Mononuclear cell (primary cell): ENCODE results near the gene SPATA9. TPM values are rescaled to one million over a fixed set of nuclear protein-coding genes. Genes with fewer than 3 reads are reported as not detected.
"Not testable (repeated sequence)": the region's sequence is repeated elsewhere in the genome, so short reads cannot be mapped to it uniquely, and the experiment has no call there.

Experiments
- H3K27me3 ChIP-seq: 2 replicates; pipeline ENCODE4 v1.6.0; 2011; ENCODE audit warnings: low read length, control low read depth; ENCODE audit not compliant: insufficient read depth
- H3K4me1 ChIP-seq: 2 replicates; pipeline ENCODE4 v1.5.1; 2011; ENCODE audit warnings: mild to moderate bottlenecking, low read length, control low read depth; ENCODE audit not compliant: insufficient read depth
- H3K4me3 ChIP-seq: 2 replicates; pipeline ENCODE4 v1.5.1; 2011; ENCODE audit warnings: mild to moderate bottlenecking, low read length, moderate library complexity
- H3K9me3 ChIP-seq: 2 replicates; pipeline ENCODE4 v1.5.1; 2011; ENCODE audit warnings: low read depth, mild to moderate bottlenecking, control low read depth, low read length
- total RNA-seq: library from RNA; depleted of rRNA; stranded (reverse); fragments of >200 nt; gene quantifications from one replicate; pipeline ENCODE4 v1.2.3, GENCODE V29; 2012

The SPATA9 gene
- total RNA-seq, 1 donor = not detected

DNA sequence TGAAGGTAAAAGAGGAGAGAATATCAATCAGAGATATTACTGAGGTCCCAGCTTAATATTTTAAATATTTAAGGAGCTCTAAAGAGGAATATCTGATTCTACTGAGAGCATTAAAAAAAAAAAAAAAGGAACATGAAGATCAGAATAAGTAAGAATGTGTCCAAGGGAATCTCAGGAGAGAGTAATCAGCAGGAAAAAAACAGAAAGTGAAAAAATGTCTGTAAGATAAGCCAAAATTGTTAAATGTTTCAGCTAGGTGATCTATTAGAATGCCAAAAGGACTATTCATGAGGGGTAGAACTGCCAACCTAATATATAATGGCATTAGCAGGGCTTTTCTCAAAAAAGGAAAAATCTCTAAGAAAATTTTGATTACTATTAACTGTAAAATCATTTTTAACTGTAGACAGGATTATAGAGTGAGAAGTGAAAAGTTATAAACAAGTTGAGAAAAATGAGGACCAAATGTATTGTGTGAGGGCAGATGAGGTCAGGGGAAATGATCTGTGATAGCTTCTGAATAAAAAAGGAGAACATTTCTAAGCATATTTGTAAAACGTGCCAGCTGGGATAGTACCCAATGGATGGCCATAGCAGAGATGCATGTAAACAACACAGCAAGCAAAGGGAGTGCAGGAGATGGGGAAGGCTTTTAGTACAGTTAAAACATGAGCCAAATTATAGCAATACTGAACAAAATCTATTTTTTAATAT lies 38.9 kb upstream of the SPATA9 start:
- Histone ChIP-seq H3K9me3 (no peaks in the 10 kb centered on the region), H3K4me1 (peaks cover 10% of the 10 kb centered on the region), H3K27me3 (no peaks in the 10 kb centered on the region), H3K4me3 (no peak overlapping the region)

GRCh38 chr5:95720094-95720786 lies 37.4 kb upstream of the SPATA9 start:
- H3K27me3 ChIP-seq = no peaks in the 10 kb centered on the region
- H3K9me3 ChIP-seq = no peaks in the 10 kb centered on the region
- H3K4me1 ChIP-seq = peaks cover 10% of the 10 kb centered on the region
- no peak overlapping the region for H3K4me3 ChIP-seq

- H3K4me3 ChIP-seq = no peak overlapping the region
- no peaks in the 10 kb centered on the region for H3K27me3 ChIP-seq
- peaks cover 15% of the 10 kb centered on the region for H3K4me1 ChIP-seq
- no peaks in the 10 kb centered on the region for H3K9me3 ChIP-seq
Measured at GRCh38 chr5:95718738-95719137, 35.9 kb upstream of the SPATA9 start.

DNA sequence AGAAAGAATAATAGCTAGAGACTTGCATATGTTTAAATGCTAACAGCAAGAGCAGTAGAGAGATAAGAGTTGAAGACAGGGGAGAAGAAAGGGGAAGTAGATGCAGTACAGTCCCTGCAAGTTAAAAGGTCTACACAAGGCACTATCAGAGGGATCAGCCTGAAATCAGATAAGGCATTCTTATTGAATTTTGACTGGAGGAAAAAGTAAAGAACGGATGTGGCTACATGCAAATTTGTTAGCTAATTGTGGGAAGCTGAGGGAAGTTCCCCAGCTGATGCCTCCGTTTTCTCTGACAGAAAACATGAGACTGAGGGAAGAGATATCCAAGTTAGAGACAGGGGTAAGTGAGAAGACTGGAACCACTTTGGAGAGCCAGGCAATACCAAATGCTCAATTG lies 35.4 kb upstream of the SPATA9 start:
- Histone ChIP-seq H3K9me3 (no peaks in the 10 kb centered on the region), H3K27me3 (no peaks in the 10 kb centered on the region), H3K4me1 (peaks cover 15% of the 10 kb centered on the region), H3K4me3 (no peak overlapping the region)

- no peaks in the 10 kb centered on the region for H3K9me3 ChIP-seq
- H3K4me3 ChIP-seq = no peak overlapping the region
- H3K27me3 ChIP-seq = no peaks in the 10 kb centered on the region
- H3K4me1 ChIP-seq = peaks cover 15% of the 10 kb centered on the region
Measured at GRCh38 chr5:95717439-95717838, 34.6 kb upstream of the SPATA9 start.

- no peaks in the 10 kb centered on the region for H3K9me3 ChIP-seq
- H3K4me3 ChIP-seq = no peak overlapping the region
- H3K27me3 ChIP-seq = no peaks in the 10 kb centered on the region
- peaks cover 15% of the 10 kb centered on the region for H3K4me1 ChIP-seq
Measured at GRCh38 chr5:95715799-95716461, 33.1 kb upstream of the SPATA9 start.

DNA sequence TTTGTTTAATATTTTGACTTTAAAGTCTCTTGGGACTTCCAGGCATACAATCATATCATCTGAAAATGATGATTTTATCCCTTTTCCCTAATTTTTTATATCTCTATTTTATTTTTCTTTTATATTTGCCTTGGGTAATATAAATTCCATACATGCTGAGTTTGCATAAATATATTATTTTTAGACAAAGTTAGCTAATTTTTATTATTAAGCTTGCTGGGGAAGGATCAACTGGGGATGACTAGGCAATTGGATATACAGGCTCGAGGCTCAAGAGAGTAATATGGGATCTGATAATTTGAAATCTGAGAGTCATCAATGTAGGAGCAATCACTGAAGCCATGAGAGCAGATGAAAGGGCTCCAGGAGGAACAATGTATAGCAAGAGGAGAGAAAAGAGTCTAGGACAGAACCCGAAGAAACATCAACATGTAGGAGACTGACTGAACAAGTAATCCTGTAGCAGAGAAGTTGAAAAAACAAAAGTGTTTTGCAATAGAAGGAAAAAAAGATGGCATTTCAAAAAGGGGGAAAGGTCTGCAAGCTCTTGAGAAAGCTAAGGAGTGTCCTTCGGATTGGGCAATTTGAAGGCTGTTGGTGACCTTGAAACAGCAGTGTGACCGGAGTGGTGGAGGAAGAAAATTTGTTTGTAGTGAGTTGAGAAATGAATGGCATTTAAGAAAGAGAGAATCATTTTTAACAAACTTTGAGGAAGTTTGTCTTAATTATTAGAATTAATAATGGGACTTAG lies 31.3 kb upstream of the SPATA9 start:
- Histone ChIP-seq H3K9me3 (no peaks in the 10 kb centered on the region), H3K4me3 (no peak overlapping the region), H3K4me1 (peaks cover 15% of the 10 kb centered on the region), H3K27me3 (no peaks in the 10 kb centered on the region)

- H3K4me1 ChIP-seq, H3K27me3 ChIP-seq, H3K9me3 ChIP-seq, H3K4me3 ChIP-seq: not testable (repeated sequence)
Measured at GRCh38 chr5:95713246-95713645, 30.5 kb upstream of the SPATA9 start.

GRCh38 chr5:95712347-95712958 lies 29.7 kb upstream of the SPATA9 start:
- H3K4me1 ChIP-seq = peaks cover 5% of the 10 kb centered on the region
- H3K4me3 ChIP-seq = no peak overlapping the region
- H3K27me3 ChIP-seq = no peaks in the 10 kb centered on the region
- H3K9me3 ChIP-seq = no peaks in the 10 kb centered on the region

GRCh38 chr5:95711501-95712346 lies 28.9 kb upstream of the SPATA9 start:
- Histone ChIP-seq H3K27me3 (no peaks in the 10 kb centered on the region), H3K4me1 (peaks cover 5% of the 10 kb centered on the region), H3K4me3 (no peak overlapping the region), H3K9me3 (no peaks in the 10 kb centered on the region)

DNA sequence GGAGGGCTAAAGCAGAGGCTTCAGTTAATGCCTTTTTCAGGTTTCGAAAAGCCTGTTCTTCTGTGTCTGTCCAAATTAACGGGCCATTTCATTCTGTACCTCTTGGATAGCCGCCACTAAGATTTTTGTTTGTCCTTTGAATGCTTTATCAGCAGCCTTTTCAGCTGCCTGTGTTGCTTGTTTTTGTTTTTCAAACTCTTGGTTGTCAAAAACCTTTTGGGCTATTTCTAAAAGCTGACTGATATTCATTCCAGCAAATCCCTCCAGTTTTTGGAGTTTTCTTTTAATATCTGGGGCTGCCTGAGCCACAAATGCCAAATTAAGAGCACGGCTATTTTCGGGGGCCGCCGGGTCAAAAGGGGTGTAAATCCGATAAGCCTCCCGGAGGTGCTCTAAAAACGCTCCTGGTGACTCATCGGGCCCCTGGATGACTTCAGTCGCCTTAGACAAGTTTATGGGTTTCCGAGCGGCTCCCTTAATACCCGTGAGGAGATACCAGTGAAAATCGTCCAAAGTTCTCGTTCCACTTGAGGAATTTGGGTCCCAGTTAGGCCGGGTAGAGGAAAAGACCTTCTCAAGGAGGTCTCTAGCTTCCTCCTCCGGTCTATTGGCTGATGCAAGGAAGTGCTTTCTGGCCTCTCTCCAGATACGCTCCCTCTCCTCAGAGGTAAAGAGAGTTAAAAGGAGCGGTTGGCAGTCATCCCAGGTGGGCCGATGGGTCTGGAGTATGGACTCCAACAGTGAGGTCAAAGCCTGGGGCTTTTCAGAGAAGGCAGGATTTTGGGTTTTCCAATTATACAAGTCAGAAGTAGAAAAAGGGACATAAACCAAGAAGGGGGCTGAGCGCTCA lies 28.1 kb upstream of the SPATA9 start:
- H3K4me3 ChIP-seq, H3K4me1 ChIP-seq, H3K9me3 ChIP-seq, H3K27me3 ChIP-seq: not testable (repeated sequence)

GRCh38 chr5:95709967-95710650 lies 27.3 kb upstream of the SPATA9 start:
- H3K27me3 ChIP-seq = no peaks in the 10 kb centered on the region
- no peaks in the 10 kb centered on the region for H3K9me3 ChIP-seq
- peaks cover 5% of the 10 kb centered on the region for H3K4me1 ChIP-seq
- H3K4me3 ChIP-seq = no peak overlapping the region

DNA sequence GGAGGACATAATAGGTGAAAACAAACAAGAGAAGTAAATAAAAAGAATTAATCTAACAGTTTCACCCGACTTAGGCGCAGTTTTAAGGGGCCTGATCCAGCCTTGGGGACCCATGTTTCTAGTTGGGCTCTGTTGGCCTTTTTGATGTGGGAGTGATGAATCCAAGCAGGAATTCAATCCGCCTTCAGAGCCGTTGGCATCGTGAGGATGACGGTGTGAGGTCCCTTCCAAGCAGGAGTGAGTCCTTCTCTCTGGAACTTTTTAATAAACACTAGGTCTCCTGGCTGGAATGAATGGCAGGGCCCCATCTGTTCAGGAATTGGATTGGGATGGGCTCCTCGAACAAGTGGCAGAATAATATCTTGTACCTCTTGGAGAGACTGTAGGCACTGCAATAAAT lies 26.1 kb upstream of the SPATA9 start:
- Histone ChIP-seq H3K27me3 (no peaks in the 10 kb centered on the region), H3K9me3 (no peaks in the 10 kb centered on the region), H3K4me3 (no peak overlapping the region), H3K4me1 (no peaks in the 10 kb centered on the region)
